ENCODE data around the gene RGPD6. TPM values are rescaled to one million over a fixed set of nuclear protein-coding genes. Genes with fewer than 3 reads are reported as not detected.
"Not testable (repeated sequence)": the region's sequence is repeated elsewhere in the genome, so short reads cannot be mapped to it uniquely, and the experiment has no call there.

RGPD6 gene
- total RNA-seq, 1 donor from 2014 or later, result 21.0 TPM

- not testable (repeated sequence) for H3K27me3 ChIP-seq (ENCODE audit: control insufficient read depth, insufficient read depth, low read length); H3K36me3 ChIP-seq (ENCODE audit: control insufficient read depth, insufficient read depth, low read length); H3K4me3 ChIP-seq (ENCODE audit: low read depth, low read length); DNase-seq (ENCODE audit: low read depth)
These were observed 111.7 kb downstream of the RGPD6 start for GRCh38 chr2:110465312-110465711.

Other genes with a start within 250 kb of the RGPD6 start
- gene LIMS4, start 104.4 kb downstream of the RGPD6 start, total RNA-seq, result 4.5 and 4.9 TPM in 2 replicates
- gene BUB1, start 100.8 kb upstream of the RGPD6 start, total RNA-seq, result 10.2 TPM in 2 replicates
- gene ACOXL, start 155.4 kb upstream of the RGPD6 start, total RNA-seq, result 0.58 and 1.6 TPM in 2 replicates

Measured in kidney epithelial cell (primary cell).